ENCODE measurements around the gene SELENOO. TPM values are rescaled to one million over a fixed set of nuclear protein-coding genes. Genes with fewer than 3 reads are reported as not detected.
"Not testable (repeated sequence)": the region's sequence is repeated elsewhere in the genome, so short reads cannot be mapped to it uniquely, and the experiment has no call there.

SELENOO gene
- total and polyA plus RNA-seq, 4 donors: 11.6 to 105 (median 17.9) TPM

DNA sequence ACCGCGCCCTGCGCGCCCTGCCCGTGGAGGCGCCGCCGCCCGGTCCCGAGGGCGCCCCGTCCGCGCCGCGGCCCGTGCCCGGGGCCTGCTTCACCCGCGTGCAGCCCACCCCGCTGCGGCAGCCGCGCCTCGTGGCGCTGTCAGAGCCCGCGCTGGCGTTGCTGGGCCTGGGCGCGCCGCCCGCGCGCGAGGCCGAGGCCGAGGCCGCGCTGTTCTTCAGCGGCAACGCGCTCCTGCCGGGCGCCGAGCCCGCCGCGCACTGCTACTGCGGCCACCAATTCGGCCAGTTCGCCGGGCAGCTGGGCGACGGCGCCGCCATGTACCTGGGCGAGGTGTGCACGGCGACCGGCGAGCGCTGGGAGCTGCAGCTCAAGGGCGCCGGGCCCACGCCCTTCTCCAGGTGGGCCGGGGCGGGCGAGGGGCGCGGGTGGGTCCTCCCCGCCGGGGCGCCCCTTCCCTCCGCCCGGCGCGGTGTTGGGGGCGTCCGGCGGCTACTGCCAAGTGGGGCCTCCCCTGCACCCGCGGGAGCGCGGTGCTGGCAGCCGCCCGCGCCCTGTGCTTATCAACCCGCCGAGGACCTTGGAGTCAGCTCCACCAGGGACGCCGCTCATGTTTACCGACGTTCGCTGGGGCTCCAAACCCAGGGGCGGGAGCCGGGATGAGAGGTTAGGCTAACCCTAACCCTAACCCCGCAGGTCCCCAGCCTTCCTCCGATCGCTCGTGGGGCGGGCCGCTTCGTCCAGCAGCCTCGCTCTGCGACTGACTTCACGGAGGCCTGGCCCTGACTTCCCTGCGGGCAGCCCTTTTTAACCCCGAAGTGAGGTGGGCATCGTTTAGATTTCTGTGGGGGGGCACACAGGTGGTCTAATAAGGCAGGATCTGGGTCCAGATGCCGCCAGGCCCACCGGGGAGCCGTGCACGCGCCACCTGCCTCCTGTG is 649 bp downstream of the SELENOO start:
- ATAC-seq (ENCODE audit: low FRiP score) (no peak), DNase-seq (no peak)
- H3K27me3 ChIP-seq (ENCODE audit: control insufficient read depth in 1 of 2, insufficient read depth in 2 of 2, low read length in 1 of 2): no peaks in the 10 kb centered on the region
- 2 to 4% methylated on average over 101 to 115 of the region's 115 CpGs for WGBS, 2 donors
- no peaks in the 10 kb centered on the region for H3K9me3 ChIP-seq (ENCODE audit: control insufficient read depth, low read length)
- no peak overlapping the region for H3K27ac ChIP-seq (ENCODE audit: low read depth in 1 of 2, low read length in 2 of 2)
- H3K36me3 ChIP-seq (ENCODE audit: control insufficient read depth in 1 of 2, insufficient read depth in 2 of 2, low read length in 1 of 2): peaks cover 0 to 2% of the 10 kb centered on the region in 2 donors
- intact Hi-C loops (cut with DNase I): loop anchor here in 1 of 2 donors (10.0 kb wide), 2 partner anchors 237 to 277 kb away; partner anchors contain the start of gene PIM3
- H3K4me1 ChIP-seq (ENCODE audit: control insufficient read depth in 1 of 2, insufficient read depth in 2 of 2, low read length in 2 of 2): no peaks in the 10 kb centered on the region
- H3K4me3 ChIP-seq (ENCODE audit: low read length in 2 of 2): peak overlapping the region; percentile 72 to 92

DNA sequence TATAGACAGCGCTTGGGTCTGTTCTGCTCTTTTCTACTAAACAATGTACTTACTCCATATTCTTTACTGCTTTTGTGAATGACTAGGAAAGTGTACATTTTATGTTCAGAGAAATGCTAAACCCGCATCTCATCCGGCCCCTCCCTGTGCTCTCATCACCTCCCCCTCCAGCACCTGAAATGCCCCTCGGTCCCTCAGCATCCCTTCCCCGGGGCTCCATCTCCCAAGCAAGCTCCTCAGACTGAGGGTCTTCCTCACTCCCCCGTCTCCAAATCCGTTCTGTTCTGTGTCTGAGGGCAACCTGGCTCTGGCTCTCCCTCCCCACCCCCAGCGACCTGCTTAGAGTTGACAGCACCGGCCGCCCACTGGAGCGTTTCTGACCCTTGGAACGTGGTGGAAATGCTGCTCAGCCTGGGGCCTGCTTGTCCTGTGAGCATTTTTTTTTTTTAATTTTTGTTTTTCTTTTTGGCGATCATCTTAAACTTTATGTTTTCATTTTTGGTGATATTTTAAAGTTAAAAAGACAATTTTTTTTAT is 1.4 kb downstream of the SELENOO start:
- Histone ChIP-seq H3K9me3 (ENCODE audit: control insufficient read depth, low read length) (no peaks in the 10 kb centered on the region), H3K27me3 (ENCODE audit: control insufficient read depth in 1 of 2, insufficient read depth in 2 of 2, low read length in 1 of 2) (no peaks in the 10 kb centered on the region), H3K4me3 (ENCODE audit: low read length in 2 of 2) (peak overlapping the region in 1 of 2 donors; percentile 72), H3K36me3 (ENCODE audit: control insufficient read depth in 1 of 2, insufficient read depth in 2 of 2, low read length in 1 of 2) (peaks cover 0 to 2% of the 10 kb centered on the region in 2 donors), H3K27ac (ENCODE audit: low read depth in 1 of 2, low read length in 2 of 2) (no peak overlapping the region), H3K4me1 (ENCODE audit: control insufficient read depth in 1 of 2, insufficient read depth in 2 of 2, low read length in 2 of 2) (no peaks in the 10 kb centered on the region)
- ATAC-seq (ENCODE audit: low FRiP score) (no peak), DNase-seq (no peak)
- intact Hi-C loops (cut with DNase I): loop anchor here in 1 of 2 donors (10.0 kb wide), 2 partner anchors 237 to 277 kb away; partner anchors contain the start of gene PIM3
- 73 to 86% methylated on average over 13 of the region's 13 CpGs for WGBS, 2 donors

DNA sequence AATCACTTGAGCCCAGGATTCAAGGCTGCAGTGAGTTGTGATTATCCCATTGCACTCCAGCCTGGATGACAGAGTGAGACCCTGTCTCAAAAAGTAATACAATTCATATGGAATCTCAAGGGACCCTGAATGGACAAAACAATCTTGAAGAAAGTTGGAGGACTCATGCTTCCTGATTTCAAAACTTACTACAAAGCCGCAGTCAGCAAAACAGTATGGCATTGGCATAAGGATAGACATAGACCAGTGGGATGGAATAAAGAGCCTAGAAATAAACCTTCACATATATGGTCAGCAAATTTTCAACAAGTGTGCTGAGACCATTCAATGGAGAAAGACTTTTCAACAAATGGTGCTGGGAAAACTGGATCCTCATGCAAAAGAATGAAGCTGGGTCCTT is 2.5 kb downstream of the SELENOO start:
- ATAC-seq (ENCODE audit: low FRiP score) (no peak), DNase-seq (no peak)
- 99 to 100% methylated on average over 1 of the region's 1 CpG for WGBS, 2 donors
- Histone ChIP-seq H3K9me3 (ENCODE audit: control insufficient read depth, low read length) (no peaks in the 10 kb centered on the region), H3K36me3 (ENCODE audit: control insufficient read depth in 1 of 2, insufficient read depth in 2 of 2, low read length in 1 of 2) (no peaks in the 10 kb centered on the region), H3K4me1 (ENCODE audit: control insufficient read depth in 1 of 2, insufficient read depth in 2 of 2, low read length in 2 of 2) (no peaks in the 10 kb centered on the region), H3K27me3 (ENCODE audit: control insufficient read depth in 1 of 2, insufficient read depth in 2 of 2, low read length in 1 of 2) (no peaks in the 10 kb centered on the region), H3K4me3 (ENCODE audit: low read length in 2 of 2) (no peak overlapping the region), H3K27ac (ENCODE audit: low read depth in 1 of 2, low read length in 2 of 2) (no peak overlapping the region)
- intact Hi-C loops (cut with DNase I): loop anchor here in 1 of 2 donors (10.0 kb wide), 2 partner anchors 238 to 278 kb away; partner anchors contain the start of gene PIM3

DNA sequence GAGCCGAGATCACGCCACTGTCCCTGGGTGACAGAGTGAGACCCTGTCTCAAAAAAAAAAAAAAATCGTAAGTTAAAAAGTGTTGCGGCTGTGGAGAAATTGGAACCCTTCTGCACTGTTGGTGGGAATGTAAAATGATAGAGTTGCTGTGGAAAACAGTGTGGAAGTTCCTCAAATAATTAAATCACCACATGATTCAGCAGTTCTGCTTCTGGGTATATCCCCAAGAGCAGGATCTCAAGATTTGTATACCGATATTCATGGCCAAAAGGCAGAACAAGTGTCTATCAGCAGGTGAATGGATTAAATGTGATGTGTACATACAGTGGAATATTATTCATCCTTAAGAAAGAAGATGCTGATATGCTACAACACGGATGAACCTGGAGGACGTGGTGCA is 3.8 kb downstream of the SELENOO start:
- intact Hi-C loops (cut with DNase I): loop anchor here in 1 of 2 donors (10.0 kb wide), 2 partner anchors 240 to 280 kb away; partner anchors contain the start of gene PIM3
- Histone ChIP-seq H3K9me3 (ENCODE audit: control insufficient read depth, low read length) (no peaks in the 10 kb centered on the region), H3K27me3 (ENCODE audit: control insufficient read depth in 1 of 2, insufficient read depth in 2 of 2, low read length in 1 of 2) (no peaks in the 10 kb centered on the region), H3K4me3 (ENCODE audit: low read length in 2 of 2) (no peak overlapping the region), H3K4me1 (ENCODE audit: control insufficient read depth in 1 of 2, insufficient read depth in 2 of 2, low read length in 2 of 2) (no peaks in the 10 kb centered on the region), H3K36me3 (ENCODE audit: control insufficient read depth in 1 of 2, insufficient read depth in 2 of 2, low read length in 1 of 2) (no peaks in the 10 kb centered on the region), H3K27ac (ENCODE audit: low read depth in 1 of 2, low read length in 2 of 2) (no peak overlapping the region)
- WGBS, 2 donors: 94% methylated on average over 7 of the region's 7 CpGs
- ATAC-seq (ENCODE audit: low FRiP score): no peak
- no peak for DNase-seq

- H3K9me3 ChIP-seq (ENCODE audit: control insufficient read depth, low read length); DNase-seq; H3K27me3 ChIP-seq (ENCODE audit: control insufficient read depth in 1 of 2, insufficient read depth in 2 of 2, low read length in 1 of 2); H3K36me3 ChIP-seq (ENCODE audit: control insufficient read depth in 1 of 2, insufficient read depth in 2 of 2, low read length in 1 of 2); H3K27ac ChIP-seq (ENCODE audit: low read depth in 1 of 2, low read length in 2 of 2); H3K4me3 ChIP-seq (ENCODE audit: low read length in 2 of 2); H3K4me1 ChIP-seq (ENCODE audit: control insufficient read depth in 1 of 2, insufficient read depth in 2 of 2, low read length in 2 of 2); ATAC-seq (ENCODE audit: low FRiP score): not testable (repeated sequence)
- intact Hi-C loops (cut with DNase I): loop anchor here (5.0 to 10.0 kb wide), 4 partner anchors 53 to 280 kb away; partner anchors contain the start of gene PIM3 (in 1 of the 2)
- 91% methylated on average over 9 of the region's 9 CpGs for WGBS, 2 donors
Measured at GRCh38 chr22:50204998-50205397, 4.2 kb downstream of the SELENOO start.

DNA sequence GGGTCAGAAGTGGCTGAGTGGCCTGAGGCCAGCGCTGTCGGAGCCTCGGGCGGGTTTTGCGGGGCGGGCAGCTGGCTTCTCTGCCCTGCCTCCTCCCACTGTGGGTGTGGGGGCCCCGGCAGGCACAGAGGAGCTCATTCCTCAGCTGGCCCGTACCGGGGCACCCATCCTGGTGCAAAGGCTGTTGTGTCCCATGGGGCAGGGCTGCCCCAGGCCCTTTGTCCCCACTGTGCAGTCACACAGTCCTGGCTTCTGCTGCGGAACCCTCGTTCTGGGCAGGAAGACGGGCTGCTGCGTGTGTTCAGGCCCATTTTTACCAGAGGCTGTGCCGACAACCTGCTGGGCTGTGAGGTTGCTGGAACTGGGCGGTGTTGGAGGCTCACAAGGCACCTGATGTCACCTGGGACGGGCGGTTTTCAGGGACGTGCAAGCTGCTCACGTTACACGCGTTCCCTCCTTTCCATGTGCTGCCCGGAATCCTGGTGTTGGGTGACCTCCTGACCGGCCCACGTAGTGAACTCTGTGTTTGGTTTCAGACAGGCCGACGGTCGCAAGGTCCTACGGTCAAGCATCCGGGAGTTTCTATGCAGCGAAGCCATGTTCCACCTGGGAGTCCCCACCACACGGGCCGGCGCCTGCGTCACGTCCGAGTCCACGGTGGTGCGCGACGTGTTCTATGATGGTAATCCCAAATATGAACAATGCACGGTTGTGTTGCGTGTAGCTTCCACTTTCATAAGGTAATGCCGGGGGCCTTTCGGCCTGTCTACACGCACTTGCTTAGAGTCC is 5.2 kb downstream of the SELENOO start:
- intact Hi-C loops (cut with DNase I): loop anchor here (5.0 to 10.0 kb wide), 4 partner anchors 54 to 281 kb away; partner anchors contain the start of gene PIM3 (in 1 of the 2)
- ATAC-seq (ENCODE audit: low FRiP score): no peak
- WGBS, 2 donors: 91 to 93% methylated on average over 38 to 45 of the region's 45 CpGs
- no peaks in the 10 kb centered on the region for H3K36me3 ChIP-seq (ENCODE audit: control insufficient read depth in 1 of 2, insufficient read depth in 2 of 2, low read length in 1 of 2)
- H3K27ac ChIP-seq (ENCODE audit: low read depth in 1 of 2, low read length in 2 of 2): no peak overlapping the region
- no peak for DNase-seq
- H3K9me3 ChIP-seq (ENCODE audit: control insufficient read depth, low read length): no peaks in the 10 kb centered on the region
- H3K27me3 ChIP-seq (ENCODE audit: control insufficient read depth in 1 of 2, insufficient read depth in 2 of 2, low read length in 1 of 2): no peaks in the 10 kb centered on the region
- H3K4me3 ChIP-seq (ENCODE audit: low read length in 2 of 2): no peak overlapping the region
- H3K4me1 ChIP-seq (ENCODE audit: control insufficient read depth in 1 of 2, insufficient read depth in 2 of 2, low read length in 2 of 2): no peaks in the 10 kb centered on the region

DNA sequence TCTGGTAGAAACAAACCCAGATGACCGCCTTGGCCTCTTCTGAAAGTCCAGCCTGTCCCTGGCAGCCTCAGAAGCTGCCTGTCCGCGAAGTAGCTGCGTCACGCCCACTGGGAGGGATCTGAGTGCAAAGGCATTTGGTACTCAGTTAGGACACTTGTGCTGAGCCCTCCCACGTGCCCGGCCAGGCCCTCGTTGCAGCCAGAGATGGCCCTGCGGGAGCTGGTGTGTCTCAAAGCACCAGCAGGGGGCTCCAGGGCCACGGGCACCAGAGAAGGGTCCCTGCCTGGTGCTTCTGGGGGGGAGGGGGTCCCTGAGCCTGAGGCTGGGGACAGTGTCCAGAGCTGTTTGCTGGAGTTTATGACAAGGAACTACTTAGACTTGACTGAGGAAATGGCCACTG is 5.8 kb downstream of the SELENOO start:
- ATAC-seq (ENCODE audit: low FRiP score) (no peak), DNase-seq (peak in 1 of 2 donors; percentile 66)
- Histone ChIP-seq H3K9me3 (ENCODE audit: control insufficient read depth, low read length) (no peaks in the 10 kb centered on the region), H3K4me3 (ENCODE audit: low read length in 2 of 2) (no peak overlapping the region), H3K27ac (ENCODE audit: low read depth in 1 of 2, low read length in 2 of 2) (no peak overlapping the region), H3K27me3 (ENCODE audit: control insufficient read depth in 1 of 2, insufficient read depth in 2 of 2, low read length in 1 of 2) (no peaks in the 10 kb centered on the region), H3K4me1 (ENCODE audit: control insufficient read depth in 1 of 2, insufficient read depth in 2 of 2, low read length in 2 of 2) (no peaks in the 10 kb centered on the region), H3K36me3 (ENCODE audit: control insufficient read depth in 1 of 2, insufficient read depth in 2 of 2, low read length in 1 of 2) (peaks cover 0 to 2% of the 10 kb centered on the region in 2 donors)
- WGBS, 2 donors: 40 to 42% methylated on average over 10 of the region's 10 CpGs
- intact Hi-C loops (cut with DNase I): loop anchor here (5.0 to 10.0 kb wide), 4 partner anchors 54 to 282 kb away; partner anchors contain the start of gene PIM3 (in 1 of the 2)
